GM12878 (cell line): ENCODE data around the gene TM6SF1.

ENCODE experiments used
- BCL3 ChIP-seq: IDR thresholded peaks from 2 replicates; pipeline ENCODE4 v1.6.1; 2011; ENCODE audit warnings: borderline replicate concordance, low read depth, mild to moderate bottlenecking, moderate library complexity, low read length; ENCODE audit not compliant: insufficient read depth, poor library complexity, severe bottlenecking
- CEBPB ChIP-seq, 2 experiments: fragments of 150-350 bp in 1 of 2; IDR thresholded peaks; 2 replicates each; pipeline ENCODE4 v1.6.1; 2012 to 2014; ENCODE audit warnings: low read depth in 2 of 2, low read length in 2 of 2, borderline replicate concordance in 1 of 2, inconsistent platforms in 1 of 2
- CHD4 ChIP-seq: fragments of 200-600 bp; sonication (generic); IDR thresholded peaks from 2 replicates; pipeline ENCODE4 v1.6.1; 2016; ENCODE audit warnings: mild to moderate bottlenecking
- CREB1 ChIP-seq: IDR thresholded peaks from 2 replicates; pipeline ENCODE4 v1.6.1; 2012; ENCODE audit warnings: low read depth, mild to moderate bottlenecking, inconsistent platforms
- EGR1 ChIP-seq, 2 experiments: IDR thresholded peaks; 1 replicate in 1 of 2; 2 replicates in 1 of 2; pipeline ENCODE4 v1.6.1; 2011 to 2012; ENCODE audit warnings: low read depth in 2 of 2, low read length in 2 of 2, borderline replicate concordance in 1 of 2, mild to moderate bottlenecking in 1 of 2, moderate library complexity in 1 of 2
- EP300 ChIP-seq, 2 experiments: fragments of 150-350 bp in 1 of 2; IDR thresholded peaks; 2 replicates each; pipeline ENCODE4 v1.6.1; 2011 to 2012; ENCODE audit warnings: low read depth in 2 of 2, low read length in 2 of 2, borderline replicate concordance in 1 of 2, improper control_type of control experiment in 1 of 2, inconsistent platforms in 1 of 2; ENCODE audit not compliant: control insufficient read depth in 1 of 2
- EZH2 ChIP-seq: IDR thresholded peaks from 2 replicates; pipeline ENCODE4 v1.6.1; 2012; ENCODE audit warnings: low read depth, mild to moderate bottlenecking, control low read depth, inconsistent platforms, low read length, borderline replicate concordance; ENCODE audit not compliant: control insufficient read depth
- HCFC1 ChIP-seq: fragments of 150-350 bp; IDR thresholded peaks from 2 replicates; pipeline ENCODE4 v1.6.1; 2014; ENCODE audit warnings: low read length
- NRF1 ChIP-seq: conservative IDR thresholded peaks from 2 replicates; pipeline ENCODE4 v1.6.1; 2011; ENCODE audit warnings: mild to moderate bottlenecking, low read depth, low read length, improper control_type of control experiment
- SMAD1 ChIP-seq: fragments of 450-650 bp; IDR thresholded peaks from 2 replicates; pipeline ENCODE4 v1.6.1; 2018; ENCODE audit warnings: mild to moderate bottlenecking, low read depth; ENCODE audit not compliant: partially characterized antibody
- SREBF2 ChIP-seq: IDR thresholded peaks from 2 replicates; pipeline ENCODE4 v1.6.1; 2012; ENCODE audit warnings: mild to moderate bottlenecking, low read length
- SUZ12 ChIP-seq: fragments of 200-600 bp; sonication (generic); IDR thresholded peaks from one replicate; pipeline ENCODE4 v1.6.1; 2018; ENCODE audit warnings: antibody characterized with exemption, mild to moderate bottlenecking; ENCODE audit not compliant: unreplicated experiment
- ZNF384 ChIP-seq: IDR thresholded peaks from 2 replicates; pipeline ENCODE4 v1.6.1; 2012; ENCODE audit warnings: low read depth, mild to moderate bottlenecking, low read length, improper control_type of control experiment, borderline replicate concordance
- TF ChIP-seq, protein P1 (sequence below): IDR thresholded peaks from 2 replicates; pipeline ENCODE4 v1.6.1; 2012; ENCODE audit warnings: low read depth, low read length, improper control_type of control experiment

GRCh38 chr15:83081256-83082014 lies 26.0 kb upstream of the TM6SF1 start:
- TF ChIP-seq SREBF2, result no peak
- TF ChIP-seq SMAD1, result no peak
- TF ChIP-seq EP300 (IDR thresholded peaks at IDR 0.05; ENCODE audit: borderline replicate concordance in 1 of 2, control insufficient read depth in 1 of 2, low read depth in 2 of 2, low read length in 2 of 2), result no peak
- TF ChIP-seq EZH2, result no peak
- no peak for TF ChIP-seq CEBPB (IDR thresholded peaks at IDR 0.05; ENCODE audit: borderline replicate concordance in 1 of 2, low read depth in 2 of 2, low read length in 2 of 2)
- TF ChIP-seq CREB1, result no peak
- TF ChIP-seq EGR1 (IDR thresholded peaks at IDR 0.05; ENCODE audit: borderline replicate concordance in 1 of 2, low read depth in 2 of 2, low read length in 2 of 2), result no peak
- TF ChIP-seq NRF1, result no peak
- TF ChIP-seq, protein P1, sequence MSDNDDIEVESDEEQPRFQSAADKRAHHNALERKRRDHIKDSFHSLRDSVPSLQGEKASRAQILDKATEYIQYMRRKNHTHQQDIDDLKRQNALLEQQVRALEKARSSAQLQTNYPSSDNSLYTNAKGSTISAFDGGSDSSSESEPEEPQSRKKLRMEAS, result no peak
- no peak for TF ChIP-seq ZNF384
- TF ChIP-seq SUZ12, result no peak
- no peak for TF ChIP-seq BCL3
- no peak for TF ChIP-seq HCFC1
- no peak for TF ChIP-seq CHD4
